Sigmoid colon (tissue), 7 donors: ENCODE measurements around the gene UAP1. TPM values are rescaled to one million over a fixed set of nuclear protein-coding genes. Genes with fewer than 3 reads are reported as not detected.

Source experiments
- DNase-seq: peaks from one replicate; pipeline ENCODE4 v3.0.0-alpha.2; 2019
- H3K27ac ChIP-seq, 4 donors: fragments of 200-600 bp; sonication (generic); one replicate each; pipeline ENCODE4 v1.5.1; 2016 to 2019; ENCODE audit warnings: mild to moderate bottlenecking in 1 of 4
- H3K27me3 ChIP-seq, 3 donors: fragments of 200-600 bp; sonication (generic); one replicate each; pipeline ENCODE4 v1.5.1; 2019; ENCODE audit warnings: mild to moderate bottlenecking in 1 of 3
- H3K36me3 ChIP-seq, 4 donors: fragments of 200-600 bp; sonication (generic); one replicate each; pipeline ENCODE4 v1.5.1; 2016 to 2019
- H3K4me1 ChIP-seq, 4 donors: fragments of 200-600 bp; sonication (generic); one replicate each; pipeline ENCODE4 v1.5.1; 2017 to 2019
- H3K4me3 ChIP-seq, 4 donors: fragments of 200-600 bp; sonication (generic); one replicate each; pipeline ENCODE4 v1.5.1; 2017 to 2019; ENCODE audit warnings: mild to moderate bottlenecking in 2 of 4, moderate library complexity in 1 of 4
- H3K9me3 ChIP-seq, 4 donors: fragments of 200-600 bp in 3 of 4; sonication (generic) in 3 of 4; one replicate each; pipeline versions ENCODE4 v1.5.1 to v1.6.1; 2013 to 2019
- CTCF ChIP-seq, 4 experiments: fragments of 450-650 bp in 3 of 4; fragments of 200-600 bp in 1 of 4; IDR thresholded peaks; one replicate each; pipeline ENCODE4 v1.5.1; 2016 to 2019; ENCODE audit warnings: antibody characterized with exemption in 4 of 4, mild to moderate bottlenecking in 3 of 4, moderate library complexity in 2 of 4
- EP300 ChIP-seq, 4 donors: sonication (generic); formaldehyde crosslinking; IDR thresholded peaks; one replicate each; pipeline ENCODE4 v1.6.1; 2017; ENCODE audit warnings: antibody characterized with exemption in 4 of 4
- POLR2A ChIP-seq, 2 donors: fragments of 450-650 bp; IDR thresholded peaks; one replicate each; pipeline ENCODE4 v1.6.1; 2016; ENCODE audit warnings: antibody characterized with exemption in 2 of 2, mild to moderate bottlenecking in 2 of 2, moderate library complexity in 2 of 2
- POLR2AphosphoS5 ChIP-seq, 4 donors: sonication (generic); formaldehyde crosslinking; IDR thresholded peaks; one replicate each; pipeline ENCODE4 v1.6.1; 2017; ENCODE audit warnings: antibody characterized with exemption in 4 of 4
- WGBS, 2 donors: extraction: QIAGEN DNeasy Blood & Tissue Kit; methylation state at CpG; one replicate each; pipeline ENCODE4 v1.1.7; 2013; 5-methylcytosine and 5-hydroxymethylcytosine counted together
- intact Hi-C: fragments of 100-400 bp; cut with DNase I; formaldehyde crosslinking; loops from one replicate; pipeline ENCODE4 v1.15.1; 2023
- polyA plus RNA-seq, 3 donors: library from polyadenylated mRNA; stranded (reverse); fragments of 200-250 nt; gene quantifications; one replicate each; pipeline ENCODE4 v1.2.3, GENCODE V29; 2013
- small RNA-seq, 3 donors: library from RNA; depleted of rRNA; stranded (forward); fragments of <200 nt; gene quantifications; one replicate each; pipeline ENCODE3, GENCODE V24; 2016
- total RNA-seq, 4 donors: library from RNA; depleted of rRNA; stranded (reverse); fragments of >200 nt; gene quantifications; one replicate each; pipeline ENCODE4 v1.1.0, GENCODE V29; 2016
- donor health status: healthy with polysubstance abuse.
- donor health status: Bipolar disorder and iron deficiency.
- donor health status: healthy.

UAP1 gene
- total and polyA plus RNA-seq, 7 donors = 55.5 to 145 (median 83.6) TPM

GRCh38 chr1:162641114-162641513 lies 79.6 kb downstream of the UAP1 start:
- TF ChIP-seq CTCF (IDR thresholded peaks at IDR 0.05) (no peak), EP300 (IDR thresholded peaks at IDR 0.05) (no peak), POLR2AphosphoS5 (IDR thresholded peaks at IDR 0.05) (no peak), POLR2A (IDR thresholded peaks at IDR 0.05) (no peak)
- H3K4me3 ChIP-seq = no peak overlapping the region
- WGBS, 2 donors = 93 to 97% methylated on average over 2 of the region's 2 CpGs
- no peaks in the 10 kb centered on the region for H3K27me3 ChIP-seq
- no peak overlapping the region for H3K27ac ChIP-seq
- intact Hi-C loops = no loop called here
- peaks cover 0 to 74% (median 31%) of the 10 kb centered on the region in 4 donors for H3K4me1 ChIP-seq
- DNase-seq = no peak
- H3K9me3 ChIP-seq = no peaks in the 10 kb centered on the region
- H3K36me3 ChIP-seq = no peaks in the 10 kb centered on the region

GRCh38 chr1:162644986-162645314 lies 83.4 kb downstream of the UAP1 start:
- no peak overlapping the region for H3K4me3 ChIP-seq
- peaks cover 0 to 84% (median 40%) of the 10 kb centered on the region in 4 donors for H3K4me1 ChIP-seq
- no peaks in the 10 kb centered on the region for H3K27me3 ChIP-seq
- intact Hi-C loops = no loop called here
- 95 to 98% methylated on average over 3 of the region's 3 CpGs for WGBS, 2 donors
- TF ChIP-seq CTCF (IDR thresholded peaks at IDR 0.05) (no peak), EP300 (IDR thresholded peaks at IDR 0.05) (no peak), POLR2AphosphoS5 (IDR thresholded peaks at IDR 0.05) (no peak), POLR2A (IDR thresholded peaks at IDR 0.05) (no peak)
- no peak overlapping the region for H3K27ac ChIP-seq
- no peaks in the 10 kb centered on the region for H3K36me3 ChIP-seq
- DNase-seq = no peak
- H3K9me3 ChIP-seq = no peaks in the 10 kb centered on the region

- H3K4me1 ChIP-seq = peaks cover 0 to 82% (median 38%) of the 10 kb centered on the region in 4 donors
- 87 to 90% methylated on average over 4 of the region's 4 CpGs for WGBS, 2 donors
- H3K27me3 ChIP-seq = no peaks in the 10 kb centered on the region
- DNase-seq = no peak
- intact Hi-C loops = no loop called here
- H3K27ac ChIP-seq = no peak overlapping the region
- H3K9me3 ChIP-seq = no peaks in the 10 kb centered on the region
- no peaks in the 10 kb centered on the region for H3K36me3 ChIP-seq
- TF ChIP-seq POLR2A (IDR thresholded peaks at IDR 0.05) (no peak), POLR2AphosphoS5 (IDR thresholded peaks at IDR 0.05) (no peak), EP300 (IDR thresholded peaks at IDR 0.05) (no peak), CTCF (IDR thresholded peaks at IDR 0.05) (no peak)
- H3K4me3 ChIP-seq = no peak overlapping the region
Observed at GRCh38 chr1:162645666-162646065, 84.1 kb downstream of the UAP1 start.

- H3K9me3 ChIP-seq = no peaks in the 10 kb centered on the region
- peaks cover 0 to 76% (median 56%) of the 10 kb centered on the region in 4 donors for H3K4me1 ChIP-seq
- TF ChIP-seq POLR2AphosphoS5 (IDR thresholded peaks at IDR 0.05) (no peak), CTCF (IDR thresholded peaks at IDR 0.05) (no peak), EP300 (IDR thresholded peaks at IDR 0.05) (no peak), POLR2A (IDR thresholded peaks at IDR 0.05) (no peak)
- H3K27me3 ChIP-seq = no peaks in the 10 kb centered on the region
- WGBS, 2 donors = 80 to 93% methylated on average over 3 of the region's 3 CpGs
- DNase-seq = no peak
- intact Hi-C loops = no loop called here
- H3K36me3 ChIP-seq = no peaks in the 10 kb centered on the region
- H3K4me3 ChIP-seq = no peak overlapping the region
- H3K27ac ChIP-seq = no peak overlapping the region
Observed at GRCh38 chr1:162649583-162649982, 88.1 kb downstream of the UAP1 start.

Small RNA genes within 50 kb of the gene (small RNA-seq; reads per million reads assigned to genes)
- gene UQCRBP2 = 0 reads per million in 3 donors

Other genes starting within 250 kb of the UAP1 start
- not detected for gene SPATA46, start 184.9 kb upstream of the UAP1 start, total RNA-seq
- gene SPATA46, start 184.9 kb upstream of the UAP1 start, polyA plus RNA-seq = not detected
- gene C1orf226, start 180.0 kb upstream of the UAP1 start, total RNA-seq = 10 to 100 TPM in 3 of 4 donors, 1 to 10 TPM in 1; 8.2 to 16.1 (median 12.3) TPM
- gene C1orf226, start 180.0 kb upstream of the UAP1 start, polyA plus RNA-seq = 10 to 100 TPM in 2 of 3 donors, 1 to 10 TPM in 1; 6.6 to 16.1 (median 14.8) TPM
- not detected for gene SH2D1B, start 149.6 kb upstream of the UAP1 start, total RNA-seq
- gene SH2D1B, start 149.6 kb upstream of the UAP1 start, polyA plus RNA-seq = 1 to 10 TPM in 1 of 3 donors, under 1 TPM in 2; 0.60 to 2.3 (median 0.92) TPM
- gene UHMK1, start 63.9 kb upstream of the UAP1 start, total RNA-seq = 10 to 100 TPM; 24.9 to 34.6 (median 28.8) TPM
- 10 to 100 TPM; 11.4 to 20.2 (median 16.0) TPM for gene UHMK1, start 63.9 kb upstream of the UAP1 start, polyA plus RNA-seq
- gene DDR2, start 70.7 kb downstream of the UAP1 start, total RNA-seq = 100 to 1,000 TPM; 150 to 236 (median 225) TPM
- gene DDR2, start 70.7 kb downstream of the UAP1 start, polyA plus RNA-seq = 10 to 100 TPM in 2 of 3 donors, 1 to 10 TPM in 1; 3.5 to 50.5 (median 18.0) TPM
- 10 to 100 TPM; 10.8 to 54.2 (median 13.1) TPM for gene HSD17B7, start 229.0 kb downstream of the UAP1 start, total RNA-seq
- gene HSD17B7, start 229.0 kb downstream of the UAP1 start, polyA plus RNA-seq = 10 to 100 TPM; 11.3 to 27.9 (median 11.4) TPM